ENCODE data around the gene RPL7A. TPM values are rescaled to one million over a fixed set of nuclear protein-coding genes. Genes with fewer than 3 reads are reported as not detected.

The RPL7A gene
- total and polyA plus RNA-seq, 2 donors (not counting 3 experiments of a cell fraction or from before 2014, with no cell fraction given) = 2,112 to 2,329 TPM

DNA sequence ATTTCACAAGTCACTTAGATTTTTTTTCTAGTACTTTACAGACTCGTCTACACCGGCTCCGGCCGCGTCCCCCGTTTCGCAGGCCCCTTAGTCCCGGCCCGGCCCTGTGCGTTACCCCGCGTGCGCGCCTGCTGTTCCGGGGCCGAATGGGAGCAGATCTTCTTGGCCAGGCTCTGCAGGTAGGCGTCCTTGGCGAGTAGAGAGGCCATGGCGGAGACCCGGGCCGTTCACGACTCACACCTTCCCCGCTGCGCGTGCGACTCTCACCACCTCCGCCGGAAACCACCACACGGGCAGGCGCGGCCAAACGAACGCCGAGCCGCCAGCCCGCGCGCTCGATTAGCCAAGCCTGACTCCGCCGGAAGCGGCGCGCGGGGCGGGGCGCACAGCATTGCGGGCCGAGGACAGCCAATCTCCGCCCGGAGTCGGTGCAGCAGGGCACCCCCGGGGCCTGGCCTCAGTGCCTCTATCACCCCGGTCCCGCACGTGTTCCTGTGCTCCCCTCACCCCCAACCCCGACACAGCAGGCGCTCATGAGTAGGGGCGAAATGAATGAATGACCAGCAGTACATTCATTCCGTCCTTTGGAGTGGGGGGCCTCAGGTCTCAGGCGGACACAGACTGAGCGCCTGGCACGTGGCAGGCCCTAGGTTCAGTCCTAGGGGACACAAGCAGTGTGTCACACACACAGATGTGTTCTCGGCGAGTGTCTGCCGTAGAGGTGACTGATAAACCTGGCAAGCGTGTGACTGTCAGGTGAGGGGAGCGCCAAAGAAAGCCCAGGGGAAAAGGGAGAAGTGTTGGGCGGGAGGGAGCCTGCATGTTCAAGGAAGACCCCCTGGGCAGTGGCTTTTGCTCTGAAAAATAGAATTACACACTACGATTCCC lies 11.8 kb upstream of the RPL7A start, which contains the start of gene SURF6:
TSS of gene SURF6 (minus strand) at position 265 of the 888 bp plus-strand sequence. CDS start at position 209, 56 bp downstream.
- H4K20me1 ChIP-seq (replicated peaks; ENCODE audit: control insufficient read depth, extremely low read depth, insufficient read depth, low read length) = no peaks in the 10 kb centered on the region
- no peaks in the 10 kb centered on the region for H3K9me1 ChIP-seq (replicated peaks; ENCODE audit: control insufficient read depth, extremely low read depth, insufficient read depth, low read length)
- peak within 1 kb of the TSS; percentile 86 for H3K4me2 ChIP-seq (ENCODE audit: insufficient read depth, low read length)
- peaks cover 23% of the 10 kb centered on the region for H3K79me2 ChIP-seq (ENCODE audit: control insufficient read depth, insufficient read depth, low read length)
- H3K4me1 ChIP-seq (ENCODE audit: control insufficient read depth, extremely low read depth, insufficient read depth, low read length) = peaks cover 7% of the 10 kb centered on the region
- intact Hi-C loops (cut with micrococcal nuclease) = loop anchor here (1.0 to 5.0 kb wide), 3 partner anchors 11 to 1006 kb away; partner anchors contain the start of genes STKLD1 and SURF4
- no peaks in the 10 kb centered on the region for H3K27me3 ChIP-seq (ENCODE audit: control insufficient read depth in 2 of 2, insufficient read depth in 2 of 2, low read length in 2 of 2)
- POLR2A ChIA-PET = interaction anchor here (0.7 to 0.9 kb wide), 2 partner anchors 12 to 99 kb away, joined by 3 to 4 read pairs; partner anchors contain the start of genes MED22 and RPL7A
- peak within 1 kb of the TSS; percentile 64 to 82 (median 71) for H3K4me3 ChIP-seq (replicated peaks in 1 of 3; ENCODE audit: insufficient read depth in 1 of 3, low read depth in 1 of 3, low read length in 3 of 3)
- peak; percentile 86 for TF ChIP-seq POLR2A (IDR thresholded peaks at IDR 0.05; ENCODE audit: low read depth, low read length)
- TF ChIP-seq JUN (IDR thresholded peaks at IDR 0.05; ENCODE audit: borderline replicate concordance, insufficient read depth, insufficient read length, low read depth) = no peak
- TF ChIP-seq FOS (IDR thresholded peaks at IDR 0.05; ENCODE audit: borderline replicate concordance, insufficient read depth, low read length) = no peak
- peak; percentile 63 for TF ChIP-seq MYC (IDR thresholded peaks at IDR 0.05; ENCODE audit: low read depth, low read length)
- TF ChIP-seq MAX (IDR thresholded peaks at IDR 0.05; ENCODE audit: insufficient read depth, insufficient read length) = peak; percentile 85
- TF ChIP-seq POLR2AphosphoS5 (IDR thresholded peaks at IDR 0.05; ENCODE audit: insufficient read depth, low read depth, low read length) = peak; percentile 98
- no peak for TF ChIP-seq EZH2 (IDR thresholded peaks at IDR 0.05; ENCODE audit: borderline replicate concordance, low read depth, low read length, severe bottlenecking)
- no peak for TF ChIP-seq GATA2 (IDR thresholded peaks at IDR 0.05; ENCODE audit: insufficient read depth, insufficient read length, low read depth, low read length)
- TF ChIP-seq, protein P1, sequence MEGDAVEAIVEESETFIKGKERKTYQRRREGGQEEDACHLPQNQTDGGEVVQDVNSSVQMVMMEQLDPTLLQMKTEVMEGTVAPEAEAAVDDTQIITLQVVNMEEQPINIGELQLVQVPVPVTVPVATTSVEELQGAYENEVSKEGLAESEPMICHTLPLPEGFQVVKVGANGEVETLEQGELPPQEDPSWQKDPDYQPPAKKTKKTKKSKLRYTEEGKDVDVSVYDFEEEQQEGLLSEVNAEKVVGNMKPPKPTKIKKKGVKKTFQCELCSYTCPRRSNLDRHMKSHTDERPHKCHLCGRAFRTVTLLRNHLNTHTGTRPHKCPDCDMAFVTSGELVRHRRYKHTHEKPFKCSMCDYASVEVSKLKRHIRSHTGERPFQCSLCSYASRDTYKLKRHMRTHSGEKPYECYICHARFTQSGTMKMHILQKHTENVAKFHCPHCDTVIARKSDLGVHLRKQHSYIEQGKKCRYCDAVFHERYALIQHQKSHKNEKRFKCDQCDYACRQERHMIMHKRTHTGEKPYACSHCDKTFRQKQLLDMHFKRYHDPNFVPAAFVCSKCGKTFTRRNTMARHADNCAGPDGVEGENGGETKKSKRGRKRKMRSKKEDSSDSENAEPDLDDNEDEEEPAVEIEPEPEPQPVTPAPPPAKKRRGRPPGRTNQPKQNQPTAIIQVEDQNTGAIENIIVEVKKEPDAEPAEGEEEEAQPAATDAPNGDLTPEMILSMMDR (IDR thresholded peaks at IDR 0.05; ENCODE audit: extremely low read depth in 1 of 2, insufficient read depth in 1 of 2, low read depth in 1 of 2, low read length in 2 of 2) = no peak
- CTCF ChIA-PET = interaction anchor here (1.1 to 2.4 kb wide), 3 partner anchors 98 to 151 kb away, joined by 3 to 18 read pairs (median 3); no protein-coding TSS in a partner anchor
- BruUV-seq (replicated peaks) = TSS peak; percentile 74
- H3K9ac ChIP-seq (replicated peaks; ENCODE audit: extremely low read depth, insufficient read depth, low read length) = peak within 1 kb of the TSS; percentile 67
- peaks cover 7 to 50% of the 10 kb centered on the region in 2 experiments for H3K36me3 ChIP-seq (ENCODE audit: control insufficient read depth in 2 of 2, extremely low read depth in 1 of 2, insufficient read depth in 2 of 2, low read length in 2 of 2)
- FAIRE-seq (peak; percentile 82), DNase-seq (ENCODE audit: low read depth, low spot score) (peak; percentile 89)
- dilution Hi-C loops (cut with MboI; ENCODE audit: extremely low pct_ligation_motif_present, low sequenced_read_pairs) = no loop called here
- H2AFZ ChIP-seq (ENCODE audit: low read depth, low read length) = peak within 1 kb of the TSS; percentile 95
- H3K27ac ChIP-seq (ENCODE audit: insufficient read depth, low read depth, low read length) = peak within 1 kb of the TSS; percentile 44
- no peaks in the 10 kb centered on the region for H3K9me3 ChIP-seq (replicated peaks; ENCODE audit: control insufficient read depth, insufficient read depth, low read length)
